ENCODE results near the gene PLBD2.

PLBD2 gene

GRCh38 chr12:113368331-113368730, 9.9 kb downstream of the PLBD2 start:
- Histone ChIP-seq H3K4me3 (ENCODE audit: low read length) (no peak overlapping the region), H2AFZ (ENCODE audit: low read depth, low read length) (no peak overlapping the region), H3K36me3 (ENCODE audit: insufficient read depth, low read length) (peaks cover 27% of the 10 kb centered on the region), H3K4me1 (ENCODE audit: insufficient read depth, low read length) (no peaks in the 10 kb centered on the region), H3K27me3 (ENCODE audit: insufficient read depth, low read length) (no peaks in the 10 kb centered on the region), H3K9me3 (ENCODE audit: low read length) (no peaks in the 10 kb centered on the region)

DNA sequence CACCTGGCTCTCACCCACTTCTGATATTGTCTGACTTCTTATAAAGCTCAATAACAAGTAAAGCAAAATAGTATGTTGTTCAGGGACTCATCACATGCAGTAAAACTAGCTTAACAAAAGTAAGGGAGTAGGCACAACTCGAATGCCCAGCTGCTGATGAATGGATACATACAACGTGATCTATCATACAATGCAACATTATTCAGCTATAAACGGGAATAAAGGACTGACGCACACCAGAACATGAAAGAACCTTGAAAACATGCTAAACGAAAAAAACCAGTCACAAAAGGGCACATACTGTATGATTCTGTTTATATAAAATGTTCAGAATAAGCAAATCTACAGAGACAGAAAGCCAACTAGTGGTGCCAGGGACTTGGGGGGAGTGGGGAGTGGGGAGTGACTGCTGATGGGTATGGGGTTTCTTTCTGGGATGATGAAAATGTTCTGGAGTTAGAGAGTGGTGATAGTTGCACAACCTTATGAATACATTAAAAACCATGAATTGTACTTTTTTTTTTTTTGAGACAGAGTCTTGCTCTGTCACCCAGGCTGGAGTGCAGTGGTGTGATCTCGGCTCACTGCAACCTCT, 11.1 kb downstream of the PLBD2 start:
- no peak overlapping the region for H3K4me3 ChIP-seq (ENCODE audit: low read length)
- peaks cover 33% of the 10 kb centered on the region for H3K36me3 ChIP-seq (ENCODE audit: insufficient read depth, low read length)
- no peaks in the 10 kb centered on the region for H3K9me3 ChIP-seq (ENCODE audit: low read length)
- no peak overlapping the region for H2AFZ ChIP-seq (ENCODE audit: low read depth, low read length)
- no peaks in the 10 kb centered on the region for H3K4me1 ChIP-seq (ENCODE audit: insufficient read depth, low read length)
- no peaks in the 10 kb centered on the region for H3K27me3 ChIP-seq (ENCODE audit: insufficient read depth, low read length)

GRCh38 chr12:113370923-113371682, 12.7 kb downstream of the PLBD2 start:
- H3K4me3 ChIP-seq (ENCODE audit: low read length) = no peak overlapping the region
- peaks cover 32% of the 10 kb centered on the region for H3K36me3 ChIP-seq (ENCODE audit: insufficient read depth, low read length)
- H3K27me3 ChIP-seq (ENCODE audit: insufficient read depth, low read length) = no peaks in the 10 kb centered on the region
- H2AFZ ChIP-seq (ENCODE audit: low read depth, low read length) = no peak overlapping the region
- H3K4me1 ChIP-seq (ENCODE audit: insufficient read depth, low read length) = no peaks in the 10 kb centered on the region
- H3K9me3 ChIP-seq (ENCODE audit: low read length) = no peaks in the 10 kb centered on the region

DNA sequence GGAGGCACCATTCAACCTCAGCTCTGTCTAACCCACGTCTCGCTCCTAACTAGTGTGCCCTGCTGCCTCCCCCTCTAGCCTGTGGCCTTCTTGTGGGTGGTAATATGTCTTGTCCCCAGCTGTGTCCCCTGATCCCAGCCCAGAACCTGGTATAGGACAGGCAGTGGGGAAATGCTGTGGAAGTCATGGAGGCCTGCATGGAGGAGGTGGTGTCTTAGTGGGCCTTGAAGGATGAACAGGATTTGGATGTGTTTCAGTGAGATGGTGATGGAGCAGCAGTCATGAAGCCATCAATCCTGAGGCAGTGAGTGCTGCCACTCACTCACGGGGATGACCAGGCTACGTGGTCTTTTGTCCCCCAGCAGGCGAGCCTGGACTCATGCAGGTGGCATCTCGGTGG, 13.4 kb downstream of the PLBD2 start:
- peaks cover 35% of the 10 kb centered on the region for H3K36me3 ChIP-seq (ENCODE audit: insufficient read depth, low read length)
- no peak overlapping the region for H3K4me3 ChIP-seq (ENCODE audit: low read length)
- H3K4me1 ChIP-seq (ENCODE audit: insufficient read depth, low read length) = no peaks in the 10 kb centered on the region
- H2AFZ ChIP-seq (ENCODE audit: low read depth, low read length) = no peak overlapping the region
- no peaks in the 10 kb centered on the region for H3K9me3 ChIP-seq (ENCODE audit: low read length)
- H3K27me3 ChIP-seq (ENCODE audit: insufficient read depth, low read length) = no peaks in the 10 kb centered on the region

- Histone ChIP-seq H3K27me3 (ENCODE audit: insufficient read depth, low read length) (no peaks in the 10 kb centered on the region), H3K9me3 (ENCODE audit: low read length) (no peaks in the 10 kb centered on the region), H3K36me3 (ENCODE audit: insufficient read depth, low read length) (peaks cover 39% of the 10 kb centered on the region), H3K4me3 (ENCODE audit: low read length) (no peak overlapping the region), H2AFZ (ENCODE audit: low read depth, low read length) (no peak overlapping the region), H3K4me1 (ENCODE audit: insufficient read depth, low read length) (no peaks in the 10 kb centered on the region)
Observed at GRCh38 chr12:113372371-113372770, 14.0 kb downstream of the PLBD2 start.

- no peak overlapping the region for H2AFZ ChIP-seq (ENCODE audit: low read depth, low read length)
- H3K4me3 ChIP-seq (ENCODE audit: low read length) = no peak overlapping the region
- peaks cover 39% of the 10 kb centered on the region for H3K36me3 ChIP-seq (ENCODE audit: insufficient read depth, low read length)
- H3K27me3 ChIP-seq (ENCODE audit: insufficient read depth, low read length) = no peaks in the 10 kb centered on the region
- H3K4me1 ChIP-seq (ENCODE audit: insufficient read depth, low read length) = no peaks in the 10 kb centered on the region
- no peaks in the 10 kb centered on the region for H3K9me3 ChIP-seq (ENCODE audit: low read length)
Observed at GRCh38 chr12:113373440-113373839, 15.1 kb downstream of the PLBD2 start.

DNA sequence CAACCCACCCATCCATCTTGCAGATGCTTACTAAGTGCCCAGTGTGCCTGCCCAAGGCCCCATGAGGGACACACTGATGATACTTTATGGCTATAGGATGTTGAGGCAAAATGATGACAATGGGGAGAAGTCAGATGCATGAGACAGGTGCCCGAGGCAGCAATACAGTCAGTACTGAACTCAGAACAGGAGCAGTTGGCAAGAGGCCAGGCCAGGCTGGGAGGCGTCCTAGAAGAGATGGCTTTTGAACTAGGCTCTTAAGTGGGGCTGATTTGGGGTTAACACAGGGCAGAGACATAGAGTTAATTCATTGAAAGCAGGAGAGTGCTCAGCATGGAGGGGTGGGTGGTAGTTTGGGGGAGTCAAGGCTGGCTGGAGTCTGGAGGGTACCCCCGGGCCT, 15.6 kb downstream of the PLBD2 start:
- Histone ChIP-seq H2AFZ (ENCODE audit: low read depth, low read length) (no peak overlapping the region), H3K9me3 (ENCODE audit: low read length) (no peaks in the 10 kb centered on the region), H3K4me1 (ENCODE audit: insufficient read depth, low read length) (no peaks in the 10 kb centered on the region), H3K4me3 (ENCODE audit: low read length) (no peak overlapping the region), H3K36me3 (ENCODE audit: insufficient read depth, low read length) (peaks cover 39% of the 10 kb centered on the region), H3K27me3 (ENCODE audit: insufficient read depth, low read length) (no peaks in the 10 kb centered on the region)

DNA sequence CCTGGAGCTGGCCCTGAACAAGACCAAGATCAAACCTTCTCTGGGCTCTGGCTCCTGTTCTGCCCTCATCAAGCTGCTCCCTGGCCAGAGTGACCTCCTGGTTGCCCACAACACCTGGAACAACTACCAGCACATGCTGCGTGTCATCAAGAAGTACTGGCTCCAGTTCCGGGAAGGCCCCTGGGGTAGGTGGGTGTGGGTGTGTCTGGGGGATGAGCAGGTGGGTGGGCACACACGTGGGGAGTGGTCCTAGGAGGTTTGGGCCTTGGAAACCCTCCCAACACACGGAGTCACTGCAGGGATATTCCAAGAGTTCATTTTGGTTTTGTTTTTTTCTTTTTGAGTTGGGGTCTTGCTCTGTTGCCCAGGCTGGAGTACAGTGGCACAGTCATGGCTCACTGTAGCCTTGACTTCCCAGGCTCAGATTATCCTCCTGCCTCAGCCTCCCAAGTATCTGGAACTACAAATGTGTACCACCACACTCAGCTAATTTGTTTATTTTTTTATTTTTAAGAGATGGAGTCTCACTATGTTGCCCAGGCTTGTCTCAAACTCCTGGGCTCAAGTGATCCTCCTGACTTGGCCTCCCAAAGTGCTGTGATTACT, 16.5 kb downstream of the PLBD2 start:
- Histone ChIP-seq H3K9me3 (ENCODE audit: low read length) (no peaks in the 10 kb centered on the region), H2AFZ (ENCODE audit: low read depth, low read length) (no peak overlapping the region), H3K36me3 (ENCODE audit: insufficient read depth, low read length) (peaks cover 37% of the 10 kb centered on the region)

GRCh38 chr12:113378291-113378690, 19.9 kb downstream of the PLBD2 start:
- no peaks in the 10 kb centered on the region for H3K27me3 ChIP-seq (ENCODE audit: insufficient read depth, low read length)
- H3K9me3 ChIP-seq (ENCODE audit: low read length) = no peaks in the 10 kb centered on the region
- H3K4me3 ChIP-seq (ENCODE audit: low read length) = no peak overlapping the region
- H2AFZ ChIP-seq (ENCODE audit: low read depth, low read length) = no peak overlapping the region
- H3K36me3 ChIP-seq (ENCODE audit: insufficient read depth, low read length) = peaks cover 30% of the 10 kb centered on the region
- H3K4me1 ChIP-seq (ENCODE audit: insufficient read depth, low read length) = peaks cover 13% of the 10 kb centered on the region

More for the DNA sequence above, 16.5 kb downstream of the PLBD2 start:
- Histone ChIP-seq H3K27me3 (ENCODE audit: insufficient read depth, low read length) (no peaks in the 10 kb centered on the region), H3K4me3 (ENCODE audit: low read length) (no peak overlapping the region), H3K4me1 (ENCODE audit: insufficient read depth, low read length) (no peaks in the 10 kb centered on the region)

DNA sequence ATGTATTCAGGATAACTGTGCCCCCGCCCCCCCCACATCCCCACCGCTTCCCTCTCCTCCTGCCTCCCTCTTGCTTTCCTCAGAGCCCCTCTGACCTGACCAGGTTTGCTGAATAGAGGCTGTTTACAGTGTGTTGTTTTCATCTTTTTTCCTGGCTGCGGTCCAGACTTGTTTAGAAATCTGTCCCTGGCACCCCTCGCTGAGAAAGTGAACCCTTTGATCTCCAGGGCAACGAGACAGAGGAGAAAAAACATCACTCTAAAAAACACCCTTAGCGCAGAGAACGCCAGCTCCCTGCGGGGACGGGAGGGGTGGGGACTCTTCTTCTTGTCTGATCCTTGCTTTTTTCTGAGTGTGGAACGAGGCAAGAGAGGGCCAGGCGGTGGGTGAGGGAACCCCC, 22.8 kb downstream of the PLBD2 start:
- no peaks in the 10 kb centered on the region for H3K9me3 ChIP-seq (ENCODE audit: low read length)
- peaks cover 13% of the 10 kb centered on the region for H3K4me1 ChIP-seq (ENCODE audit: insufficient read depth, low read length)
- H3K4me3 ChIP-seq (ENCODE audit: low read length) = no peak overlapping the region
- peaks cover 31% of the 10 kb centered on the region for H3K36me3 ChIP-seq (ENCODE audit: insufficient read depth, low read length)
- no peak overlapping the region for H2AFZ ChIP-seq (ENCODE audit: low read depth, low read length)
- H3K27me3 ChIP-seq (ENCODE audit: insufficient read depth, low read length) = no peaks in the 10 kb centered on the region

DNA sequence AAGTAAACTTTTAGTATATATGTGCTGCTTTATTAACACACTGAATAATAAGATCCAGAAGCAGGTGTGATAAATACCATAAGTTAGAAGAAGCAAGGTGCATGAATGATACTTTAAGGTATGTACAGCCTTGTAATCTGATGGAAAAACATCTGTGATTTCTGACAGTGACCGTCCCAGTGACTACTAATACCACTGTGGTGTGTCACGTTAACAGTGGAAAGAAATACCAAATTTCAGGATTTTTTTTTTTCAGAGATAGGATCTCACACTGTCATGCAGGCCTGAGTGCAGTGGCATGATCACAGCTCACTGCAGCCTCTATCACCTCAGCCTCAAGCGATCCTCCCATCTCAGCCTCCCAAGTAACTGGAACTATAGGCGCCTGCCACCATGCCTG, 23.8 kb downstream of the PLBD2 start:
- H3K4me3 ChIP-seq (ENCODE audit: low read length) = no peak overlapping the region
- H3K9me3 ChIP-seq (ENCODE audit: low read length) = no peaks in the 10 kb centered on the region
- H2AFZ ChIP-seq (ENCODE audit: low read depth, low read length) = no peak overlapping the region
- H3K27me3 ChIP-seq (ENCODE audit: insufficient read depth, low read length) = no peaks in the 10 kb centered on the region
- H3K36me3 ChIP-seq (ENCODE audit: insufficient read depth, low read length) = peaks cover 30% of the 10 kb centered on the region
- peaks cover 13% of the 10 kb centered on the region for H3K4me1 ChIP-seq (ENCODE audit: insufficient read depth, low read length)

DNA sequence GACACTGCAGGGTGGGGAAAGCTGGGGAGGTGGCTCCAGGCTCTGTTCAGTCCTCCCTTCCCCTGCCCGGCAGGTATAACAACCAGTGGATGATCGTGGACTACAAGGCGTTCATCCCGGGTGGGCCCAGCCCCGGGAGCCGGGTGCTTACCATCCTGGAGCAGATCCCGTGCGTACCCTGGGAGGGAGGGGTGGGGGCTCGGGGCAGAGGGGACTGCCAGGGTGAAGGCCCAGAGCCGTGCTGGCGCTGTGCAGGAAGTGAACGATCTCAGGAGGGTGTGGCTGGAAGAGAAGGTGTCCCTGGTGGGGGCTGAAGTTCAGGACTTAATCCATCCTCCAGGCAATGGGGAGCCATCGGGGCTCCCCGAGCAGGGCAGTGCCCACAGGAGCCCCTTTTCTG, 26.4 kb downstream of the PLBD2 start:
- Histone ChIP-seq H3K27me3 (ENCODE audit: insufficient read depth, low read length) (no peaks in the 10 kb centered on the region), H3K4me1 (ENCODE audit: insufficient read depth, low read length) (peaks cover 13% of the 10 kb centered on the region), H3K4me3 (ENCODE audit: low read length) (no peak overlapping the region), H3K36me3 (ENCODE audit: insufficient read depth, low read length) (peaks cover 48% of the 10 kb centered on the region), H2AFZ (ENCODE audit: low read depth, low read length) (no peak overlapping the region), H3K9me3 (ENCODE audit: low read length) (no peaks in the 10 kb centered on the region)

GRCh38 chr12:113385282-113385882, 27.0 kb downstream of the PLBD2 start:
- Histone ChIP-seq H3K27me3 (ENCODE audit: insufficient read depth, low read length) (no peaks in the 10 kb centered on the region), H3K36me3 (ENCODE audit: insufficient read depth, low read length) (peaks cover 52% of the 10 kb centered on the region), H3K9me3 (ENCODE audit: low read length) (no peaks in the 10 kb centered on the region)

More at GRCh38 chr12:113385282-113385882, 27.0 kb downstream of the PLBD2 start:
- H3K4me1 ChIP-seq (ENCODE audit: insufficient read depth, low read length) = peaks cover 12% of the 10 kb centered on the region
- H3K4me3 ChIP-seq (ENCODE audit: low read length) = no peak overlapping the region
- no peak overlapping the region for H2AFZ ChIP-seq (ENCODE audit: low read depth, low read length)

Data from neuron (in vitro differentiated cells).